DOHH2 (cell line): ENCODE data around the gene CENPP.

ENCODE experiments used
- H3F3A ChIP-seq: fragments of 200-600 bp; sonication (generic), shearing (Covaris generic); 2 replicates; pipeline ENCODE4 v1.6.0; 2016; ENCODE audit warnings: antibody characterized with exemption, mild to moderate bottlenecking; ENCODE audit not compliant: control insufficient read depth, insufficient read depth
- H3K27ac ChIP-seq: fragments of 200-600 bp; sonication (generic); 2 replicates; pipeline ENCODE4 v1.5.1; 2014; ENCODE audit warnings: low read depth, mild to moderate bottlenecking, low read length, moderate library complexity
- H3K27me3 ChIP-seq: fragments of 200-600 bp; sonication (generic); 2 replicates; pipeline ENCODE4 v1.6.1; 2014; ENCODE audit warnings: mild to moderate bottlenecking, low read length, mixed read lengths; ENCODE audit not compliant: control insufficient read depth
- H3K36me3 ChIP-seq: fragments of 200-600 bp; sonication (generic); 2 replicates; pipeline ENCODE4 v1.6.1; 2014; ENCODE audit warnings: mild to moderate bottlenecking, low read length, moderate library complexity, mixed read lengths; ENCODE audit not compliant: control insufficient read depth
- H3K4me1 ChIP-seq: fragments of 200-600 bp; sonication (generic); 2 replicates; pipeline ENCODE4 v1.6.1; 2014; ENCODE audit warnings: mild to moderate bottlenecking, low read length, mixed read lengths; ENCODE audit not compliant: control insufficient read depth
- H3K4me2 ChIP-seq: fragments of 200-600 bp; sonication (generic); 2 replicates; pipeline ENCODE4 v1.6.0; 2014; ENCODE audit warnings: mild to moderate bottlenecking, low read length, moderate library complexity
- H3K4me3 ChIP-seq: fragments of 200-600 bp; sonication (generic); 2 replicates; pipeline ENCODE4 v1.5.1; 2014; ENCODE audit warnings: mild to moderate bottlenecking, low read length, mixed read lengths
- H3K79me2 ChIP-seq: fragments of 200-600 bp; sonication (generic); 2 replicates; pipeline ENCODE4 v1.6.1; 2014; ENCODE audit warnings: mild to moderate bottlenecking, low read length, mixed read lengths; ENCODE audit not compliant: control insufficient read depth
- H3K9me2 ChIP-seq: fragments of 200-600 bp; sonication (generic); replicated peaks from 2 replicates; pipeline ENCODE4 v1.6.1; 2014; ENCODE audit warnings: mild to moderate bottlenecking, low read length, mixed read lengths; ENCODE audit not compliant: control insufficient read depth
- H3K9me3 ChIP-seq: fragments of 200-600 bp; sonication (generic); 2 replicates; pipeline ENCODE4 v1.6.1; 2014; ENCODE audit warnings: antibody characterized with exemption, low read length, mixed read lengths; ENCODE audit not compliant: control insufficient read depth, insufficient read depth
- H4K20me1 ChIP-seq: fragments of 200-600 bp; sonication (generic); 2 replicates; pipeline ENCODE4 v1.6.0; 2014; ENCODE audit warnings: low read depth, mild to moderate bottlenecking, antibody characterized with exemption, low read length, moderate library complexity; ENCODE audit not compliant: control insufficient read depth, insufficient read depth
- CTCF ChIP-seq: fragments of 200-600 bp; sonication (generic); IDR thresholded peaks from one replicate; pipeline ENCODE4 v1.5.1; 2014; ENCODE audit warnings: antibody characterized with exemption, mild to moderate bottlenecking, low read depth, low read length; ENCODE audit not compliant: poor library complexity, severe bottlenecking
- EZH2phosphoT487 ChIP-seq: fragments of 200-600 bp; sonication (generic); IDR thresholded peaks from 2 replicates; pipeline ENCODE4 v1.6.1; 2017; ENCODE audit warnings: borderline replicate concordance, mild to moderate bottlenecking, antibody characterized with exemption, low read length, moderate library complexity, mixed read lengths

The CENPP gene

GRCh38 chr9:92341578-92341977, 15.8 kb downstream of the CENPP start:
- Histone ChIP-seq H4K20me1 (no peaks in the 10 kb centered on the region), H3K4me3 (no peak overlapping the region), H3K4me1 (no peaks in the 10 kb centered on the region), H3K4me2 (no peak overlapping the region), H3K79me2 (no peaks in the 10 kb centered on the region), H3K9me3 (peaks cover 8% of the 10 kb centered on the region; the same call in 1 of the 2 replicates), H3K9me2 (no peaks in the 10 kb centered on the region), H3K27ac (no peak overlapping the region), H3K36me3 (peaks cover 63% of the 10 kb centered on the region), H3K27me3 (no peaks in the 10 kb centered on the region), H3F3A (no peaks in the 10 kb centered on the region)
- no peak for TF ChIP-seq EZH2phosphoT487
- no peak for TF ChIP-seq CTCF

DNA sequence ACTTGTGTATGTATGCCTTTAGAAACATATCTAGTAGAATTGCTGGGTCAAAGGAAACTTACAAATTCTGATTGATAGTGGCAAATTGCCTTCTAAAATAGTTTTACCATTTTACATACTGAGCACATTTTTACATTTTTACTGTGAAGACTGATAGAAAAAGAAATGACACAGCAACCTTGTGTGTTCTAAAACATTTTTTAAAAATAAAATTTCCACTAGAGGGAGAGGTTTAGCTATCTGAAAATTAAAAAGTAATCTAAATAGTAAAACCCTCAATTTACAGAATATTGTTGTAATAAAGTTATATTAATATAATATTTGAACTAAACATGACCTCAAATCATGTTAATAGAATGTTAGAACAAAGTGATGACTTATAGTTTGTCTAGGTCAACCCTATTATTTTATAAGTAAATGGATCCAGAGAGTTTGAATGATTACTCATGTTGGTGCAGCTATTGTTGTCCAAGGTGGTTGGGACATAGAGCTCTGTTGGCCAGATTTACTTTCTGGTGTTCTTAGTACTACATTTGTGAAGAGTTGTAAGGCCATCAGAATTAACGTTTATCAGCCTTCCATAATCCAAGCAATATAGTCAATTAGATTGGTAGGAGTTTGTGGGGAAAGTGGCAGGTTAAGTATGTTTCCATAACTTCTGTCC, 17.2 kb downstream of the CENPP start:
- no peak overlapping the region for H3K4me3 ChIP-seq
- no peaks in the 10 kb centered on the region for H3K4me1 ChIP-seq
- no peaks in the 10 kb centered on the region for H3K9me2 ChIP-seq
- H3K36me3 ChIP-seq = peaks cover 56% of the 10 kb centered on the region
- no peak overlapping the region for H3K27ac ChIP-seq
- TF ChIP-seq CTCF (no peak), EZH2phosphoT487 (no peak)
- H4K20me1 ChIP-seq = no peaks in the 10 kb centered on the region
- no peak overlapping the region for H3K4me2 ChIP-seq
- H3K27me3 ChIP-seq = no peaks in the 10 kb centered on the region
- H3K79me2 ChIP-seq = no peaks in the 10 kb centered on the region
- H3K9me3 ChIP-seq = peaks cover 8% of the 10 kb centered on the region; the same call in 1 of the 2 replicates
- no peaks in the 10 kb centered on the region for H3F3A ChIP-seq

DNA sequence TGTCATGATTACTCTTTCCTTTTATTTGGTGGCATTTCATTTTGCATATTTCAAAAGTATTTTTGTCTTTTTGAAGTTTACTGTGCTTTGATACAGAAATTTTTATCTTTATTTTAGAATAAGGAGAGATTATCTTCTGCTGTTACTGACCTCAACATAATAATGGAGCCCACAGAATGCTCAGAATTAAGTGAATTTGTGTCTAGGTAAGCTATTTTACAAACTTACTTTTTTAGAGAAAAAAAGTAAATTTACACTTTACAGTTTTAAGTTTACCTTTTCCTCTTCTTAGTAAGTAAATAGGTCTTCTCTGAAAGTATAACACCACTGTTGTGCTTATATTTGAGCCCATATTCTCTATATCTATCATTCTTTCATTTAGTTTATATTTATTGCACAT, 19.8 kb downstream of the CENPP start:
- no peaks in the 10 kb centered on the region for H3K79me2 ChIP-seq
- no peaks in the 10 kb centered on the region for H3F3A ChIP-seq
- H3K9me3 ChIP-seq = no peaks in the 10 kb centered on the region
- H3K4me3 ChIP-seq = no peak overlapping the region
- no peaks in the 10 kb centered on the region for H3K9me2 ChIP-seq
- peaks cover 35% of the 10 kb centered on the region for H3K36me3 ChIP-seq
- H3K4me2 ChIP-seq = no peak overlapping the region
- no peaks in the 10 kb centered on the region for H3K4me1 ChIP-seq
- H3K27ac ChIP-seq = no peak overlapping the region
- H3K27me3 ChIP-seq = no peaks in the 10 kb centered on the region
- H4K20me1 ChIP-seq = no peaks in the 10 kb centered on the region
- TF ChIP-seq EZH2phosphoT487 = no peak

DNA sequence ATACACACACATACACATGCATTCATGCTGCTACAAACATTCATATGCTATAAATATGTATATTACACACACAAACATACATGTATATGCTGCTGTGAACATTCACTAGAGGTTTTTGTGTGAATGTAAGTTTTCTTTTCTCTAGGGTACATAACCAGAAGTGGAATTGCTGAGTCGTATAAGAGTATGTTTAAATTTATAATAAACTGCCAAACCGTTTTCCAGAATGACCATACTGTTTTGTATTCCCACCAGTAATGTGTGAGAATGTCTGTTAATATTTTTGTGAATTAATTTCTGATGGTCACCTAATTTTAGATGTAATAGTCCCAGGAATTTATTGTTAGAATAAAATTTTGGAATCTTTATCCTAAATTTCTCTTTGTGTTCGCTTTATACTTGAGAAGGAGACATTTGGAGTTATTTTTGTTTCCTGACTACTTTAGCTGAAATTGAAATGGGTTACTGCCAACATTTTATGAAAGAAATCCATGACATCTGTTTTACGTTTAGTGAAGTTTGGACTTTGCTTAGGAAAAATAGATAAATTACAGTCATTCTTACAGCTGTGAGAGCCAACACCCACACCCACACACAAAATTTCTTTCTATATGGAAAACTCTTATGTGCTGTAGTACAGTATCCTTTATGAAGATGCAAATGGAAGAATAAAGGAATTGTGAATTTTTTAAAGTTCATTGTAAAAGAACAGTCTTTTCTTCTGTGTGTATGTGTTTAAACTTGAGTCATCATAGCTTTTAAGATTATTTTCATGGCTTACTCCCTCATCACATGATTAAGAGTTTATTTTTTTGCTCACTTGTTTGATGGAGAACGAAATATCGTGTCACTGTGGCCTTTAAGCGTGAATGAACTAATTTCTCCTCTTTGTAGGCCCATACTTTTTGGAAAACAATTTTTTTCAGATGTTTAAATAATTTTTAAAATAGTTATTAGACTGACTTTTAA, 24.3 kb downstream of the CENPP start:
- H3K4me1 ChIP-seq = no peaks in the 10 kb centered on the region
- no peak for TF ChIP-seq CTCF
- TF ChIP-seq EZH2phosphoT487 = no peak
- H3K27ac ChIP-seq = no peak overlapping the region
- H3K9me3 ChIP-seq = 0 out of 2 replicates have a peak, but pooled peaks cover 6% of the 10 kb centered on the region
- H3K9me2 ChIP-seq = no peaks in the 10 kb centered on the region
- no peaks in the 10 kb centered on the region for H3K27me3 ChIP-seq
- H4K20me1 ChIP-seq = no peaks in the 10 kb centered on the region
- no peak overlapping the region for H3K4me3 ChIP-seq
- H3K4me2 ChIP-seq = no peak overlapping the region
- H3K79me2 ChIP-seq = no peaks in the 10 kb centered on the region
- H3F3A ChIP-seq = no peaks in the 10 kb centered on the region
- peaks cover 44% of the 10 kb centered on the region for H3K36me3 ChIP-seq
